H9 (cell line): ENCODE data around the gene ERCC6L2. TPM values are rescaled to one million over a fixed set of nuclear protein-coding genes. Genes with fewer than 3 reads are reported as not detected.

Source experiments
- DNase-seq: peaks from one replicate; pipeline ENCODE4 v3.0.0-alpha.2; 2017
- H2AFZ ChIP-seq: one replicate; pipeline ENCODE4 v1.6.1; 2013; ENCODE audit warnings: mild to moderate bottlenecking, low read length, control low read depth, moderate library complexity
- H2AK5ac ChIP-seq: 2 replicates; pipeline ENCODE4 v1.6.1; 2013; ENCODE audit warnings: low read length, control low read depth, mixed read lengths; ENCODE audit not compliant: insufficient read length
- H2BK120ac ChIP-seq: one replicate; pipeline ENCODE4 v1.6.1; 2013; ENCODE audit warnings: low read depth, mild to moderate bottlenecking, low read length, control low read depth, inconsistent platforms; ENCODE audit not compliant: poor library complexity, severe bottlenecking
- H2BK12ac ChIP-seq: 2 replicates; pipeline ENCODE4 v1.6.1; 2013; ENCODE audit warnings: low read length, control low read depth, mixed read lengths, low read depth; ENCODE audit not compliant: insufficient read length
- H2BK15ac ChIP-seq: 2 replicates; pipeline ENCODE4 v1.6.1; 2013; ENCODE audit warnings: low read depth, low read length, control low read depth
- H2BK20ac ChIP-seq: one replicate; pipeline ENCODE4 v1.6.1; 2013; ENCODE audit warnings: low read depth, mild to moderate bottlenecking, low read length, control low read depth, inconsistent platforms; ENCODE audit not compliant: poor library complexity, severe bottlenecking
- H2BK5ac ChIP-seq: 2 replicates; pipeline ENCODE4 v1.6.1; 2013; ENCODE audit warnings: low read length, control low read depth, mixed read lengths; ENCODE audit not compliant: insufficient read length
- H3K14ac ChIP-seq: 2 replicates; pipeline ENCODE4 v1.6.1; 2013; ENCODE audit warnings: low read length, control low read depth; ENCODE audit not compliant: insufficient read depth
- H3K18ac ChIP-seq: 2 replicates; pipeline ENCODE4 v1.6.1; 2013; ENCODE audit warnings: low read depth, mild to moderate bottlenecking, mixed read lengths, low read length, control low read depth; ENCODE audit not compliant: insufficient read length
- H3K23ac ChIP-seq: 2 replicates; pipeline ENCODE4 v1.6.1; 2013; ENCODE audit warnings: low read length, control low read depth, mixed read lengths, low read depth; ENCODE audit not compliant: insufficient read length
- H3K23me2 ChIP-seq: 2 replicates; pipeline ENCODE4 v1.6.1; 2013; ENCODE audit warnings: low read depth, mild to moderate bottlenecking, mixed read lengths, low read length, control low read depth; ENCODE audit not compliant: insufficient read length, poor library complexity, severe bottlenecking
- H3K27ac ChIP-seq: 2 replicates; pipeline ENCODE4 v1.5.1; 2013; ENCODE audit warnings: low read length, control low read depth, mixed read lengths, low read depth; ENCODE audit not compliant: insufficient read length
- H3K27me3 ChIP-seq: 2 replicates; pipeline ENCODE4 v1.6.1; 2013; ENCODE audit warnings: low read length, control low read depth, inconsistent platforms; ENCODE audit not compliant: insufficient read depth
- H3K4ac ChIP-seq: 2 replicates; pipeline ENCODE4 v1.6.1; 2013; ENCODE audit warnings: low read depth, mild to moderate bottlenecking, control low read depth, inconsistent platforms, low read length, moderate library complexity
- H3K4me1 ChIP-seq: 2 replicates; pipeline ENCODE4 v1.6.1; 2013; ENCODE audit warnings: low read length, control low read depth, inconsistent platforms; ENCODE audit not compliant: insufficient read depth
- H3K4me2 ChIP-seq: 2 replicates; pipeline ENCODE4 v1.6.1; 2013; ENCODE audit warnings: low read length, control low read depth, mixed read lengths; ENCODE audit not compliant: insufficient read length, insufficient read depth
- H3K56ac ChIP-seq: 2 replicates; pipeline ENCODE4 v1.6.1; 2013; ENCODE audit warnings: low read depth, mild to moderate bottlenecking, mixed read lengths, low read length, control low read depth; ENCODE audit not compliant: insufficient read length
- H3K79me1 ChIP-seq: 2 replicates; pipeline ENCODE4 v1.6.1; 2013; ENCODE audit warnings: low read depth, mild to moderate bottlenecking, moderate library complexity, low read length, control low read depth, inconsistent platforms; ENCODE audit not compliant: insufficient read depth, poor library complexity, severe bottlenecking
- H3K79me2 ChIP-seq: 2 replicates; pipeline ENCODE4 v1.6.1; 2013; ENCODE audit warnings: low read length, control low read depth, inconsistent platforms; ENCODE audit not compliant: insufficient read depth
- H3K9ac ChIP-seq: 2 replicates; pipeline ENCODE4 v1.6.1; 2013; ENCODE audit warnings: low read length, control low read depth, mixed read lengths; ENCODE audit not compliant: insufficient read length; ENCODE audit errors: extremely low read depth
- H3K9me3 ChIP-seq: one replicate; pipeline ENCODE4 v1.6.1; 2013; ENCODE audit warnings: low read depth, low read length, inconsistent platforms; ENCODE audit not compliant: control insufficient read depth
- H3T11ph ChIP-seq: one replicate; pipeline ENCODE4 v1.6.1; 2013; ENCODE audit warnings: mild to moderate bottlenecking, low read length, control low read depth, inconsistent platforms
- H4K20me1 ChIP-seq: one replicate; pipeline ENCODE4 v1.6.1; 2013; ENCODE audit not compliant: control insufficient read depth, insufficient read length, insufficient read depth
- H4K5ac ChIP-seq: 2 replicates; pipeline ENCODE4 v1.6.1; 2013; ENCODE audit warnings: low read depth, mild to moderate bottlenecking, mixed read lengths, low read length, control low read depth; ENCODE audit not compliant: insufficient read length
- H4K8ac ChIP-seq: replicated peaks from 2 replicates; pipeline ENCODE4 v1.6.1; 2013; ENCODE audit warnings: low read length, control low read depth, mixed read lengths, low read depth; ENCODE audit not compliant: insufficient read length
- H4K91ac ChIP-seq: 2 replicates; pipeline ENCODE4 v1.6.1; 2013; ENCODE audit warnings: low read depth, mild to moderate bottlenecking, moderate library complexity, mixed read lengths, low read length, control low read depth; ENCODE audit not compliant: insufficient read length
- H3K27ac Mint-ChIP-seq, 3 experiments: 2 replicates in 2 of 3; 3 replicates in 1 of 3; pipeline ENCODE4 v1.8.0; 2020 to 2021; ENCODE audit warnings: mixed read lengths in 3 of 3, mild to moderate bottlenecking in 1 of 3, moderate library complexity in 1 of 3
- H3K27me3 Mint-ChIP-seq: 2 replicates; pipeline ENCODE4 v1.8.0; 2021; ENCODE audit warnings: low read depth, mild to moderate bottlenecking, moderate library complexity, mixed read lengths
- H3K36me3 Mint-ChIP-seq, 3 experiments: 2 replicates in 2 of 3; 3 replicates in 1 of 3; pipeline ENCODE4 v1.8.0; 2020 to 2021; ENCODE audit warnings: low read depth in 3 of 3, mixed read lengths in 3 of 3; ENCODE audit not compliant: insufficient read depth in 1 of 3
- H3K4me1 Mint-ChIP-seq, 2 experiments: 2 replicates each; pipeline ENCODE4 v1.8.0; 2020; ENCODE audit warnings: mixed read lengths in 2 of 2
- H3K4me3 Mint-ChIP-seq, 2 experiments: 2 replicates in 1 of 2; 3 replicates in 1 of 2; pipeline ENCODE4 v1.8.0; 2020 to 2021; ENCODE audit warnings: mild to moderate bottlenecking in 2 of 2, mixed read lengths in 2 of 2, moderate library complexity in 1 of 2
- H3K9me3 Mint-ChIP-seq, 2 experiments: 2 replicates in 1 of 2; 3 replicates in 1 of 2; pipeline ENCODE4 v1.8.0; 2020; ENCODE audit warnings: mild to moderate bottlenecking in 2 of 2, mixed read lengths in 2 of 2, moderate library complexity in 1 of 2
- WGBS: extraction: QIAGEN DNeasy Blood & Tissue Kit; methylation state at CpG from one replicate; pipeline ENCODE4 v1.1.7; 2013; ENCODE audit warnings: missing lambda C conversion rate, low lambda C conversion rate, mixed read lengths; ENCODE audit not compliant: insufficient read length; ENCODE audit errors: extremely low coverage; 5-methylcytosine and 5-hydroxymethylcytosine counted together
- total RNA-seq: library from RNA; stranded (reverse); gene quantifications from 2 replicates; pipeline ENCODE4 v1.2.1, GENCODE V29; 2021
- TF ChIP-seq, protein P1 (sequence below): fragments of 200-600 bp; sonication (generic); conservative IDR thresholded peaks from 3 replicates; pipeline ENCODE4 v1.8.0; 2021; ENCODE audit warnings: antibody characterized with exemption, mild to moderate bottlenecking

The ERCC6L2 gene
- total RNA-seq, 1 experiment from 2014 or later = 57.7 TPM

DNA sequence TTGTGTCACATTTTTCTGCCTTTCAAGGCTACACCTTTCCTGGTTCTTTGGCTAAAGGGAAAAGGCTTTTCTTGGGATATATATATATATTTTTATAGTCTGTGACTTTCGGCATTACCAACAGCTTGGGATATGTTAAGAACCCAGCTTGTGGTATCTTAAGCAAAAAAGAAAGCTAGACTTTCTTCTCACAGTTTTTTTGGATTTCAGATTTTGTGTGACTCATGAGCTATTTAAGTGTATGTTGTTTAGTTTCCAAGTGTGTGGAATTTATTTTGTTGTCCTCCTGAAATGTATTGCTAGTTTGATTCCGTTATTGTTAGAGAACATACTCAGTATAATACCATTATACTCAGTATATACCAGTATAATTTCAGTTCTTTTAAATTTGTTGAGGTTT, 64.8 kb downstream of the ERCC6L2 start:
- Histone ChIP-seq H3K79me2 (no peaks in the 10 kb centered on the region), H3K4me1 (no peaks in the 10 kb centered on the region), H4K5ac (no peak overlapping the region), H3K56ac (no peak overlapping the region), H3K18ac (no peak overlapping the region), H3K27me3 (no peaks in the 10 kb centered on the region), H3K9me3 (no peaks in the 10 kb centered on the region), H3K27ac (no peak overlapping the region), H2BK15ac (no peak overlapping the region), H2AK5ac (no peak overlapping the region), H4K91ac (no peak overlapping the region), H2AFZ (no peak overlapping the region), H3T11ph (no peak overlapping the region), H3K79me1 (no peaks in the 10 kb centered on the region), H3K23me2 (no peaks in the 10 kb centered on the region), H2BK20ac (no peak overlapping the region), H4K20me1 (no peaks in the 10 kb centered on the region), H3K4ac (no peak overlapping the region), H4K8ac (no peak overlapping the region), H2BK120ac (no peak overlapping the region), H3K23ac (no peak overlapping the region), H2BK5ac (no peak overlapping the region), H3K4me2 (no peak overlapping the region), H2BK12ac (no peak overlapping the region), H3K14ac (no peak overlapping the region), H3K9ac (no peak overlapping the region)
- peaks cover 5 to 6% of the 10 kb centered on the region in 2 experiments; a peak in 3 of 5 replicates for H3K9me3 Mint-ChIP-seq
- DNase-seq = no peak
- H3K27ac Mint-ChIP-seq = peak overlapping the region in 2 of 3 experiments; percentile 9 to 61; a peak in 3 of 7 replicates
- no CpG with 5 or more reads among the region's 2 CpGs for WGBS
- H3K4me3 Mint-ChIP-seq = no peak overlapping the region
- peaks cover 15 to 17% of the 10 kb centered on the region in 2 experiments for H3K4me1 Mint-ChIP-seq
- H3K36me3 Mint-ChIP-seq = peaks cover 51 to 70% (median 63%) of the 10 kb centered on the region in 3 experiments
- TF ChIP-seq, protein P1, sequence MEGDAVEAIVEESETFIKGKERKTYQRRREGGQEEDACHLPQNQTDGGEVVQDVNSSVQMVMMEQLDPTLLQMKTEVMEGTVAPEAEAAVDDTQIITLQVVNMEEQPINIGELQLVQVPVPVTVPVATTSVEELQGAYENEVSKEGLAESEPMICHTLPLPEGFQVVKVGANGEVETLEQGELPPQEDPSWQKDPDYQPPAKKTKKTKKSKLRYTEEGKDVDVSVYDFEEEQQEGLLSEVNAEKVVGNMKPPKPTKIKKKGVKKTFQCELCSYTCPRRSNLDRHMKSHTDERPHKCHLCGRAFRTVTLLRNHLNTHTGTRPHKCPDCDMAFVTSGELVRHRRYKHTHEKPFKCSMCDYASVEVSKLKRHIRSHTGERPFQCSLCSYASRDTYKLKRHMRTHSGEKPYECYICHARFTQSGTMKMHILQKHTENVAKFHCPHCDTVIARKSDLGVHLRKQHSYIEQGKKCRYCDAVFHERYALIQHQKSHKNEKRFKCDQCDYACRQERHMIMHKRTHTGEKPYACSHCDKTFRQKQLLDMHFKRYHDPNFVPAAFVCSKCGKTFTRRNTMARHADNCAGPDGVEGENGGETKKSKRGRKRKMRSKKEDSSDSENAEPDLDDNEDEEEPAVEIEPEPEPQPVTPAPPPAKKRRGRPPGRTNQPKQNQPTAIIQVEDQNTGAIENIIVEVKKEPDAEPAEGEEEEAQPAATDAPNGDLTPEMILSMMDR = no peak
- H3K27me3 Mint-ChIP-seq = no peaks in the 10 kb centered on the region
